ENCODE data around the gene SLC23A2.
"Not testable (repeated sequence)": the region's sequence is repeated elsewhere in the genome, so short reads cannot be mapped to it uniquely, and the experiment has no call there.

The SLC23A2 gene

GRCh38 chr20:4885877-4886276 lies 115.4 kb downstream of the SLC23A2 start:
- DNase-seq (ENCODE audit: low read depth), result no peak
- TF ChIP-seq, protein P1, sequence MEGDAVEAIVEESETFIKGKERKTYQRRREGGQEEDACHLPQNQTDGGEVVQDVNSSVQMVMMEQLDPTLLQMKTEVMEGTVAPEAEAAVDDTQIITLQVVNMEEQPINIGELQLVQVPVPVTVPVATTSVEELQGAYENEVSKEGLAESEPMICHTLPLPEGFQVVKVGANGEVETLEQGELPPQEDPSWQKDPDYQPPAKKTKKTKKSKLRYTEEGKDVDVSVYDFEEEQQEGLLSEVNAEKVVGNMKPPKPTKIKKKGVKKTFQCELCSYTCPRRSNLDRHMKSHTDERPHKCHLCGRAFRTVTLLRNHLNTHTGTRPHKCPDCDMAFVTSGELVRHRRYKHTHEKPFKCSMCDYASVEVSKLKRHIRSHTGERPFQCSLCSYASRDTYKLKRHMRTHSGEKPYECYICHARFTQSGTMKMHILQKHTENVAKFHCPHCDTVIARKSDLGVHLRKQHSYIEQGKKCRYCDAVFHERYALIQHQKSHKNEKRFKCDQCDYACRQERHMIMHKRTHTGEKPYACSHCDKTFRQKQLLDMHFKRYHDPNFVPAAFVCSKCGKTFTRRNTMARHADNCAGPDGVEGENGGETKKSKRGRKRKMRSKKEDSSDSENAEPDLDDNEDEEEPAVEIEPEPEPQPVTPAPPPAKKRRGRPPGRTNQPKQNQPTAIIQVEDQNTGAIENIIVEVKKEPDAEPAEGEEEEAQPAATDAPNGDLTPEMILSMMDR (conservative IDR thresholded peaks at IDR 0.05; ENCODE audit: low read depth, low read length), result no peak
- H3K4me3 ChIP-seq (ENCODE audit: low read length), result no peak overlapping the region

GRCh38 chr20:4883546-4883945 lies 117.8 kb downstream of the SLC23A2 start:
- TF ChIP-seq, protein P1 (conservative IDR thresholded peaks at IDR 0.05; ENCODE audit: low read depth, low read length), result peak; percentile 4
- DNase-seq (ENCODE audit: low read depth), result no peak
- no peak overlapping the region for H3K4me3 ChIP-seq (ENCODE audit: low read length)

DNA sequence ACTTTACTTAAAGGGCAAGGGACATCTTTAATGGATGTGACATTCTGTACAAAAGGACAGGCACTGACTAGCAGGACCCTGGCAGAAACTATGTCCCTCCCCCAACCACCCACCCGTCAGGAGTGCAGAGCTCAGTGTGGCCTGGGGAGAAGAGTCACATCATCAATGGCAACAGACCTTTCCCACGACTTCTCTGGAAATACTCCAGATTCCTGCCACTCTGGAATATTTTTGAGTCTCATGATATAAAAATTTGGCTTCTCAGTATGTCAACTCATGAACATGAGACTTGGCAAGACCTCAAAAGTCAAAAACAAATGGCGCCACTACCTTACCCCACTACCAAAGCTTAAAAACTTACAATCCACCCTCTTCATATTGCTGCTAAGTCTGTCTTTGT lies 118.3 kb downstream of the SLC23A2 start:
- no peak overlapping the region for H3K4me3 ChIP-seq (ENCODE audit: low read length)
- TF ChIP-seq, protein P1 (conservative IDR thresholded peaks at IDR 0.05; ENCODE audit: low read depth, low read length), result no peak

GRCh38 chr20:4881006-4881730 lies 120.1 kb downstream of the SLC23A2 start:
- no peak for DNase-seq (ENCODE audit: low read depth)
- TF ChIP-seq, protein P1 (conservative IDR thresholded peaks at IDR 0.05; ENCODE audit: low read depth, low read length), result no peak
- H3K4me3 ChIP-seq (ENCODE audit: low read length), result no peak overlapping the region

More for the DNA sequence above, 118.3 kb downstream of the SLC23A2 start:
- DNase-seq (ENCODE audit: low read depth), result peak; percentile 69

GRCh38 chr20:4880051-4880450 lies 121.3 kb downstream of the SLC23A2 start:
- no peak overlapping the region for H3K4me3 ChIP-seq (ENCODE audit: low read length)
- TF ChIP-seq, protein P1 (conservative IDR thresholded peaks at IDR 0.05; ENCODE audit: low read depth, low read length), result no peak
- no peak for DNase-seq (ENCODE audit: low read depth)

GRCh38 chr20:4878099-4878498 lies 123.2 kb downstream of the SLC23A2 start:
- DNase-seq (ENCODE audit: low read depth); H3K4me3 ChIP-seq (ENCODE audit: low read length): not testable (repeated sequence)

DNA sequence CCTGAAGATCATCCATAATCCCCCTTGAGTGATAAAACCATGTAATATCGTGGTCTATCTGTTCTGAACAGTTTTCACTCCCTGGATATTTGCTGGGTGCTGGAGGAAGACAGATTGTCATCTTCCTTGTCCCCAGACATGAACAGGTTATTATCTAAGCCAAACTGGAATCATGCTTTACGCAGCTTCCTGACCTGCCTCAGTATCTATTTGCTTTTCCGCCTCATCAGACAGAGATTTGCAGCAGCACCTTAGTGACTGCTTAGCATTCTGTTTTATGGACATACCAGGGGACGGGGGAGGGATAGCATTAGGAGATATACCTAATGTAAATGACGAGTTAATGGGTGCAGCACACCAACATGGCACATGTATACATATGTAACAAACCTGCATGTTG lies 124.6 kb downstream of the SLC23A2 start:
- TF ChIP-seq, protein P1 (conservative IDR thresholded peaks at IDR 0.05; ENCODE audit: low read depth, low read length), result no peak
- no peak for DNase-seq (ENCODE audit: low read depth)
- H3K4me3 ChIP-seq (ENCODE audit: low read length), result no peak overlapping the region
